Epithelial cell of umbilical artery (primary cell): ENCODE data around the gene PLXDC1. TPM values are rescaled to one million over a fixed set of nuclear protein-coding genes. Genes with fewer than 3 reads are reported as not detected.

Experiments
- total RNA-seq: library from RNA; depleted of rRNA; stranded (reverse); fragments of >200 nt; gene quantifications from 2 replicates; pipeline ENCODE4 v1.2.3, GENCODE V29; 2014

The PLXDC1 gene
- total RNA-seq: not detected in 2 replicates

GRCh38 chr17:39151150-39151942 is at the start of gene PLXDC1:
Gene PLXDC1 (minus strand): TSS chr17:39151637. CDS start chr17:39151437, 200 bp downstream.

GRCh38 chr17:39200070-39200879 is 48.8 kb upstream of the PLXDC1 start, which contains the start of gene RPL19:
Gene RPL19 (plus strand): TSS chr17:39200283. CDS start chr17:39200345, 62 bp downstream.

GRCh38 chr17:39197380-39198185 is 46.1 kb upstream of the PLXDC1 start, which contains the start of gene CACNB1:
Gene CACNB1 (minus strand): TSS chr17:39197669. CDS start chr17:39197495, 174 bp downstream.

GRCh38 chr17:39165841-39166349 is 14.5 kb upstream of the PLXDC1 start, which contains the start of gene ARL5C:
Gene ARL5C (minus strand): TSS chr17:39166161. CDS start chr17:39165760, 401 bp downstream.

Other genes starting within 250 kb of the PLXDC1 start
- gene FBXO47, start 184.2 kb downstream of the PLXDC1 start, total RNA-seq: not detected in 2 replicates
- not detected in 2 replicates for gene ARL5C, start 14.5 kb upstream of the PLXDC1 start, total RNA-seq
- 1.1 and 5.5 TPM in 2 replicates for gene CACNB1, start 46.0 kb upstream of the PLXDC1 start, total RNA-seq
- gene RPL19, start 48.6 kb upstream of the PLXDC1 start, total RNA-seq: 1,970 and 2,078 TPM in 2 replicates
- gene STAC2, start 74.3 kb upstream of the PLXDC1 start, total RNA-seq: not detected in 2 replicates
- gene FBXL20, start 250.0 kb upstream of the PLXDC1 start, total RNA-seq: 7.8 and 12.8 TPM in 2 replicates